ENCODE measurements around the gene MRPL39. TPM values are rescaled to one million over a fixed set of nuclear protein-coding genes. Genes with fewer than 3 reads are reported as not detected.

The MRPL39 gene
- 36.5 and 39.0 TPM in 2 replicates for total RNA-seq
- long read RNA-seq, transcript MRPL39-202 (10 exons, 1,110 nt), result major isoform, 73 of 81 reads
- long read RNA-seq, partial matches to known transcripts, result 3 of 81 reads
- long read RNA-seq, other reads (novel, unspliced or antisense), result 5 of 81 reads

- Mint-ChIP-seq H3K27ac (ENCODE audit: unreplicated experiment) (peak within 1 kb of the TSS; percentile 100), H3K36me3 (ENCODE audit: low read depth) (peaks cover 4% of the 10 kb centered on the region), H3K27me3 (ENCODE audit: low read depth) (no peaks in the 10 kb centered on the region), H3K4me1 (peaks cover 27% of the 10 kb centered on the region), H3K4me3 (peak within 1 kb of the TSS; percentile 99), H3K9me3 (no peaks in the 10 kb centered on the region)
- peak; percentile 64 for TF ChIP-seq CTCF (conservative IDR thresholded peaks at IDR 0.05)
- peak; percentile 85 for DNase-seq (ENCODE audit: low read depth, low spot score)
These were observed at the start of gene MRPL39 for GRCh38 chr21:25607151-25608043. TSS of gene MRPL39 (minus strand) at chr21:25607481. CDS start at chr21:25607475, 6 bp downstream.

GRCh38 chr21:25656412-25656811 is 49.1 kb upstream of the MRPL39 start:
- Mint-ChIP-seq H3K36me3 (ENCODE audit: low read depth) (peaks cover 9% of the 10 kb centered on the region), H3K4me3 (no peak overlapping the region), H3K4me1 (peaks cover 32% of the 10 kb centered on the region), H3K9me3 (peaks cover 12% of the 10 kb centered on the region), H3K27me3 (ENCODE audit: low read depth) (no peaks in the 10 kb centered on the region), H3K27ac (ENCODE audit: unreplicated experiment) (no peak overlapping the region)
- no peak for DNase-seq (ENCODE audit: low read depth, low spot score)
- TF ChIP-seq CTCF (conservative IDR thresholded peaks at IDR 0.05), result no peak

GRCh38 chr21:25649146-25649545 is 41.9 kb upstream of the MRPL39 start:
- Mint-ChIP-seq H3K4me1 (peaks cover 11% of the 10 kb centered on the region), H3K9me3 (peaks cover 9% of the 10 kb centered on the region), H3K4me3 (no peak overlapping the region), H3K27me3 (ENCODE audit: low read depth) (no peaks in the 10 kb centered on the region), H3K36me3 (ENCODE audit: low read depth) (peaks cover 6% of the 10 kb centered on the region), H3K27ac (ENCODE audit: unreplicated experiment) (no peak overlapping the region)
- TF ChIP-seq CTCF (conservative IDR thresholded peaks at IDR 0.05), result no peak
- no peak for DNase-seq (ENCODE audit: low read depth, low spot score)

- no peaks in the 10 kb centered on the region for H3K9me3 Mint-ChIP-seq
- H3K27ac Mint-ChIP-seq (ENCODE audit: unreplicated experiment), result no peak overlapping the region
- no peaks in the 10 kb centered on the region for H3K27me3 Mint-ChIP-seq (ENCODE audit: low read depth)
- H3K36me3 Mint-ChIP-seq (ENCODE audit: low read depth), result peaks cover 3% of the 10 kb centered on the region
- no peak overlapping the region for H3K4me3 Mint-ChIP-seq
- peaks cover 15% of the 10 kb centered on the region for H3K4me1 Mint-ChIP-seq
- TF ChIP-seq CTCF (conservative IDR thresholded peaks at IDR 0.05), result no peak
- no peak for DNase-seq (ENCODE audit: low read depth, low spot score)
These were observed 40.4 kb upstream of the MRPL39 start for GRCh38 chr21:25647647-25648046.

GRCh38 chr21:25646474-25646873 is 39.2 kb upstream of the MRPL39 start:
- no peak for TF ChIP-seq CTCF (conservative IDR thresholded peaks at IDR 0.05)
- H3K36me3 Mint-ChIP-seq (ENCODE audit: low read depth), result peaks cover 6% of the 10 kb centered on the region
- no peaks in the 10 kb centered on the region for H3K9me3 Mint-ChIP-seq
- peaks cover 3% of the 10 kb centered on the region for H3K27me3 Mint-ChIP-seq (ENCODE audit: low read depth)
- DNase-seq (ENCODE audit: low read depth, low spot score), result no peak
- H3K27ac Mint-ChIP-seq (ENCODE audit: unreplicated experiment), result peak overlapping the region; percentile 78
- H3K4me1 Mint-ChIP-seq, result peaks cover 24% of the 10 kb centered on the region
- no peak overlapping the region for H3K4me3 Mint-ChIP-seq

All from neural crest cell (in vitro differentiated cells).